ENCODE measurements around the gene ZC4H2.

The ZC4H2 gene

GRCh38 chrX:64996805-64997204, 20.6 kb upstream of the ZC4H2 start:
- no peak for DNase-seq (ENCODE audit: low spot score)
- Histone ChIP-seq H3K9me3 (ENCODE audit: severe bottlenecking) (no peaks in the 10 kb centered on the region), H3K4me1 (ENCODE audit: insufficient read depth, poor library complexity, severe bottlenecking) (no peaks in the 10 kb centered on the region), H3K36me3 (ENCODE audit: low read depth) (no peaks in the 10 kb centered on the region), H3K27ac (ENCODE audit: poor library complexity, severe bottlenecking) (no peak overlapping the region), H3K27me3 (ENCODE audit: insufficient read depth, poor library complexity, severe bottlenecking) (no peaks in the 10 kb centered on the region), H3K4me3 (ENCODE audit: severe bottlenecking) (no peak overlapping the region)
- TF ChIP-seq CTCF (IDR thresholded peaks at IDR 0.05; ENCODE audit: poor library complexity, severe bottlenecking): no peak
- ATAC-seq (ENCODE audit: low read depth): no peak

- DNase-seq (ENCODE audit: low spot score) (no peak), ATAC-seq (ENCODE audit: low read depth) (no peak)
- H3K4me1 ChIP-seq (ENCODE audit: insufficient read depth, poor library complexity, severe bottlenecking): no peaks in the 10 kb centered on the region
- no peaks in the 10 kb centered on the region for H3K36me3 ChIP-seq (ENCODE audit: low read depth)
- no peaks in the 10 kb centered on the region for H3K9me3 ChIP-seq (ENCODE audit: severe bottlenecking)
- no peaks in the 10 kb centered on the region for H3K27me3 ChIP-seq (ENCODE audit: insufficient read depth, poor library complexity, severe bottlenecking)
- no peak for TF ChIP-seq CTCF (IDR thresholded peaks at IDR 0.05; ENCODE audit: poor library complexity, severe bottlenecking)
- no peak overlapping the region for H3K4me3 ChIP-seq (ENCODE audit: severe bottlenecking)
- H3K27ac ChIP-seq (ENCODE audit: poor library complexity, severe bottlenecking): no peak overlapping the region
These were observed 18.0 kb upstream of the ZC4H2 start for GRCh38 chrX:64994131-64994798.

- no peaks in the 10 kb centered on the region for H3K4me1 ChIP-seq (ENCODE audit: insufficient read depth, poor library complexity, severe bottlenecking)
- no peaks in the 10 kb centered on the region for H3K36me3 ChIP-seq (ENCODE audit: low read depth)
- peak overlapping the region; percentile 12 for H3K27ac ChIP-seq (ENCODE audit: poor library complexity, severe bottlenecking)
- DNase-seq (ENCODE audit: low spot score) (no peak), ATAC-seq (ENCODE audit: low read depth) (peak; percentile 53)
- no peaks in the 10 kb centered on the region for H3K27me3 ChIP-seq (ENCODE audit: insufficient read depth, poor library complexity, severe bottlenecking)
- H3K4me3 ChIP-seq (ENCODE audit: severe bottlenecking): no peak overlapping the region
- TF ChIP-seq CTCF (IDR thresholded peaks at IDR 0.05; ENCODE audit: poor library complexity, severe bottlenecking): no peak
- no peaks in the 10 kb centered on the region for H3K9me3 ChIP-seq (ENCODE audit: severe bottlenecking)
These were observed 1.6 kb upstream of the ZC4H2 start for GRCh38 chrX:64977830-64978229.

- no peaks in the 10 kb centered on the region for H3K27me3 ChIP-seq (ENCODE audit: insufficient read depth, poor library complexity, severe bottlenecking)
- no peak for DNase-seq (ENCODE audit: low spot score)
- no peak for TF ChIP-seq CTCF (IDR thresholded peaks at IDR 0.05; ENCODE audit: poor library complexity, severe bottlenecking)
- peak overlapping the region; percentile 12 for H3K27ac ChIP-seq (ENCODE audit: poor library complexity, severe bottlenecking)
- H3K4me3 ChIP-seq (ENCODE audit: severe bottlenecking): no peak overlapping the region
- no peaks in the 10 kb centered on the region for H3K36me3 ChIP-seq (ENCODE audit: low read depth)
- no peaks in the 10 kb centered on the region for H3K9me3 ChIP-seq (ENCODE audit: severe bottlenecking)
- H3K4me1 ChIP-seq (ENCODE audit: insufficient read depth, poor library complexity, severe bottlenecking): no peaks in the 10 kb centered on the region
- no peak for ATAC-seq (ENCODE audit: low read depth)
These were observed 801 bp upstream of the ZC4H2 start for GRCh38 chrX:64977051-64977450.

GRCh38 chrX:64976673-64977040, 407 bp upstream of the ZC4H2 start:
- no peak for TF ChIP-seq CTCF (IDR thresholded peaks at IDR 0.05; ENCODE audit: poor library complexity, severe bottlenecking)
- Histone ChIP-seq H3K4me1 (ENCODE audit: insufficient read depth, poor library complexity, severe bottlenecking) (no peaks in the 10 kb centered on the region), H3K9me3 (ENCODE audit: severe bottlenecking) (no peaks in the 10 kb centered on the region), H3K4me3 (ENCODE audit: severe bottlenecking) (peak overlapping the region; percentile 40), H3K27ac (ENCODE audit: poor library complexity, severe bottlenecking) (no peak overlapping the region), H3K36me3 (ENCODE audit: low read depth) (no peaks in the 10 kb centered on the region), H3K27me3 (ENCODE audit: insufficient read depth, poor library complexity, severe bottlenecking) (no peaks in the 10 kb centered on the region)
- no peak for DNase-seq (ENCODE audit: low spot score)
- no peak for ATAC-seq (ENCODE audit: low read depth)
